GM18951 (cell line): Measurements from ENCODE around the gene FEN1.

Experiments used
- POLR2A ChIP-seq: IDR thresholded peaks from 4 replicates; pipeline ENCODE4 v1.6.1; 2011; ENCODE audit warnings: mild to moderate bottlenecking; ENCODE audit not compliant: insufficient read length, insufficient read depth; ENCODE audit errors: extremely low read depth
- in situ Hi-C: fragments of 300-500 bp; cut with MboI; formaldehyde crosslinking; loops from one replicate; pipeline ENCODE4 v1.12.0; 2022; ENCODE audit warnings: low sequenced_read_pairs, mixed read lengths, inconsistent platforms; ENCODE audit not compliant: unreplicated experiment

FEN1 gene

GRCh38 chr11:61775606-61776554 lies 16.8 kb upstream of the FEN1 start:
- no peak for TF ChIP-seq POLR2A
- in situ Hi-C loops: no loop called here

- in situ Hi-C loops: no loop called here
- no peak for TF ChIP-seq POLR2A
Observed at GRCh38 chr11:61776561-61777075, 16.1 kb upstream of the FEN1 start.

- in situ Hi-C loops: no loop called here
- TF ChIP-seq POLR2A: no peak
Observed at GRCh38 chr11:61777234-61778090, 15.2 kb upstream of the FEN1 start.

- in situ Hi-C loops: no loop called here
- no peak for TF ChIP-seq POLR2A
Observed at GRCh38 chr11:61778357-61778886, 14.3 kb upstream of the FEN1 start.

- TF ChIP-seq POLR2A: no peak
- in situ Hi-C loops: no loop called here
Observed at GRCh38 chr11:61778920-61779650, 13.6 kb upstream of the FEN1 start.

- in situ Hi-C loops: no loop called here
- no peak for TF ChIP-seq POLR2A
Observed at GRCh38 chr11:61779666-61780525, 12.8 kb upstream of the FEN1 start.

GRCh38 chr11:61780581-61781162 lies 12.0 kb upstream of the FEN1 start:
- TF ChIP-seq POLR2A: no peak
- in situ Hi-C loops: no loop called here

GRCh38 chr11:61781585-61781984 lies 11.1 kb upstream of the FEN1 start:
- in situ Hi-C loops: no loop called here

GRCh38 chr11:61782299-61782698 lies 10.4 kb upstream of the FEN1 start:
- TF ChIP-seq POLR2A: no peak
- in situ Hi-C loops: no loop called here

More at GRCh38 chr11:61781585-61781984, 11.1 kb upstream of the FEN1 start:
- no peak for TF ChIP-seq POLR2A

- in situ Hi-C loops: no loop called here
- TF ChIP-seq POLR2A: no peak
Observed at GRCh38 chr11:61782841-61783240, 9.9 kb upstream of the FEN1 start.

- TF ChIP-seq POLR2A: no peak
- in situ Hi-C loops: no loop called here
Observed at GRCh38 chr11:61783717-61784505, 8.8 kb upstream of the FEN1 start.
